Hematopoietic multipotent progenitor cell (in vitro differentiated cells): Measurements from ENCODE around the gene PSMA5. TPM values are rescaled to one million over a fixed set of nuclear protein-coding genes. Genes with fewer than 3 reads are reported as not detected.

Experiments used
- DNase-seq, 3 donors: peaks; one replicate each; pipeline ENCODE4 v3.0.0-alpha.2; 2011 to 2015; ENCODE audit warnings: low read depth in 2 of 3, low spot score in 2 of 3
- total RNA-seq: library from RNA; depleted of rRNA; stranded (reverse); fragments of >200 nt; gene quantifications from one replicate; pipeline ENCODE4 v1.2.3, GENCODE V29; 2012

The PSMA5 gene
- total RNA-seq, 1 donor = 30.7 TPM

DNA sequence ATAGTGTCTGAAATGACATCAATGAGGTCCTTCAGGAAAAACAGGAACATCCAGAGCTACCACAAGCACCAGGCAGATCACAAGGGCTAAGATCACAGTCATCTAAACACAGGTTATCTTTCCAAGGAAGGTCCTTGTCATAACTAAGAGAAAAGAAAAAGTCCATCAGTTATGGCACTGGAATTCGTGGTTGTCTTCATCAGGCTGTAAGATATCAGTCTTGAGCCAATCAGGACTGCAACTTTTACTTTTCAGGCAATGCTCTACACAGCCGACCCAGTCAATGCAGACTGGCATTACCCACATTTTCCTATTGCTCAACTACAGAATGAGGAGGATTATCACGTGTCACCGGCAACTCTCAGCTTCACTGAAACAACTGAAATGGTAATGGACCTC, 54.9 kb downstream of the PSMA5 start:
- no peak for DNase-seq

DNA sequence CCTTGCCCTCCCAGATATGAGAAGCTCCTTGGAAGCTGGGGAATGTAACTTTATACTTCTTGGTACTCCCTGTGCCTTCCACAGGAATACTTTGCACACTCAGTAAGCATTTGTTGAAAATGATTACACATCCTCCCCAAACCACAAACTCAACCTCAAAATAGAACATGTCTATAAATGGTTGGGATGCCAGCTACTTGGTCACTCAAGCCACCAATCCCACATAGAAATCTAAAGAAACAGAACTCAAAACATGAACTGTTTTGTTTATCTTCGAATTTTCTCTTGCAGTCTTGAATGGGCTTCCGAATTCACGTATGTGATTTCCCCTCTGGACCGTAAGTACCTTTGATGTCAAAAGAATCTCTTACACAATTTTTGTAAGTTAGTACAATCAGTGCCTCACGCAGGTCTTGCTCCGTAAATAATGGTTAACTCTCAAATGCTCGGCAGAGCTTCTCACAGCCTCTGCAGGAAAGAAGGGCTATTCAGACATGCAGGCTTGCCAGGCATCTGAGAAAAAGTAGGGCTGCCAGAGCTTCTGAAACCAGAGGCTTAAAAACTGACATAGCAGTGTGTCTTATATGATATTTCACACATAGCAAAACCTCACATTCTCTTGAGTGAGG, 55.4 kb downstream of the PSMA5 start:
- peak in 1 of 3 donors; percentile 28 for DNase-seq

DNA sequence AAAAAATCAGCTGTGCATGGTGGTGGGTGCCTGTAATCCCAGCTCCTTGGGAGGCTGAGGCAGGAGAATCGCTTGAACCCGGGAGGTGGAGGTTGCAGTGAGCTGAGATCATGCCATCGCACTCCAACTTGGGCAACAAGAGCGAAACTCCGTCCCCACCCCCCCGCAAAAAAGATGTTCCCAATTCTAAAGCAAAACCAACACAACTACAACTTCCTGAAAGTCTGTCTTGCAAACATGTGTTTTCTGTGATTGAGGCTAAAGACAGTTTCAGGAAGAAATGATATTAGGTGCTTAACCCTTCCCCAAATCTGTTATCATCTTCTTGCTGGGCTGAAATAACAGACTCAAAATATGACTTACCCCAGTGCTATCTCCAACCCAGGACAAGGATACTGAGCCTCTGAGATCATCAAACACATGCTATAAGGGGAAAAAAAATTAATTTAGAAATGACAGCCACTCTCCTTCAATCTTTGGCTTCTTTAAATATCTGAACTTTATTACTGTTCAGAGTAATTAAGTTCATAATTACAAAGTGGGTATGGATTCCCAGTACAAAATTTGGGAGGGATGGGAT, 57.0 kb downstream of the PSMA5 start:
- peak in 1 of 3 donors; percentile 49 for DNase-seq

DNA sequence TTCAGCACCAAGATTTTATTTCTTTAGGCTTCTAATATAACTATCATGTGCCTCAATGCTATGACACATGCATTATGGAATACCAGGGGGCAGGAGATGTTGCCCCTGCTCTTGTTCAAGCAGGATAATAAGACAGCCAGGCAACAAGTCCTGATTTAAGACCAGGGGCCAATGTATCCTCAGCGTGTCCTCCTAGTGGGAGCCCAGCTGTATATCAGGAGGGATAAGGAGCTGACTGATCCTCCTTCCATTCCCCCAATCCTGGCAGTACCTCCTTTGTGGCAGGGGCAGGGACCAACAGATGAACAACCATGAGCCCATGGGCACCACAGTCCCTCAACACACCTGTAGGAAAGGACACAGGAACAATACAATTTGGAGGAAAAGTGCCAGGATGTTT, 57.8 kb downstream of the PSMA5 start:
- no peak for DNase-seq

DNA sequence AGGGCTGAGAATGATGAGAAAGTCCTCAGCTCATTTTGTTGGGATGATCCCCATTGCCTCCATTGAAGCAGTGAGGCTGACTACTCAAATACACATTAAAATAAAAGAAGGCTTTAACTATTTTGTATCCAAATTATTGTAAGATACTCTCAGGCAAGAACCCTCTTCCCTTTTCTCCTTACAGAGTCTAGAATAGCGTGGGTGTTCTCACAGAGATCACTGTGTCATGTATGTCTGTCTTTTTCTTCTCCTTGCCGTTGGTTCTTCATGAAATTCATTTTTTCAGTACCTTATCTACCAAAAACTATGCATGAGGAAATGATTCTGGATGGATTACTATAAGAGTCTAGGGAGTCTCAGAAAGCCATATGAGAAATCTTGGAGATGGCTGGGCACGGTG, 58.6 kb downstream of the PSMA5 start:
- DNase-seq = no peak

DNA sequence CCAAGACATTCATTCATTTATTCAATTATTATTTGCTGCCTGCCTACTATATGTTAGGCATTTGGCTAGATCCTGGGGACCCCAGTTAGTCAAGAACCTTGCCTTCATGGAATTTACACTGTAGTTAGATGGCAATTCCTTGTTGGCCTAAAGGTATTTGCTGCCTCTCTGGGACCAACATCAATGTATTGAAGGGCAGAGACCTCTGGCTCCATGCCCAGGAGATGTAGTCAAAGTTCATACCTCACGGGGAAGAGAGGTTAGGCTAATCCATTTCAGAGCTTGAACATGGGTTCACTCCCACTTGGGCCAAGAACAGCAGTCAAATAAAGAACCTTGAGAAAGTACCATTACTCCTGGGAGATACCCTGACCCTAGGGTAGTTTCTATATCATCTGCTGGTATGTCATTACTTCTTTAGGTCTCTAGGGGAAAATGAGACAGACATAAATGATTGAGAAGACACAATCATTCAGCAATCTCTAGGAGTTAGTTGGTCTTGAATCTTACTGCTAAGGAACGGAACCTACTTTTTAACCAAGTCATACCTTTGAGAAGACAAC, 60.5 kb downstream of the PSMA5 start:
- DNase-seq = no peak

DNA sequence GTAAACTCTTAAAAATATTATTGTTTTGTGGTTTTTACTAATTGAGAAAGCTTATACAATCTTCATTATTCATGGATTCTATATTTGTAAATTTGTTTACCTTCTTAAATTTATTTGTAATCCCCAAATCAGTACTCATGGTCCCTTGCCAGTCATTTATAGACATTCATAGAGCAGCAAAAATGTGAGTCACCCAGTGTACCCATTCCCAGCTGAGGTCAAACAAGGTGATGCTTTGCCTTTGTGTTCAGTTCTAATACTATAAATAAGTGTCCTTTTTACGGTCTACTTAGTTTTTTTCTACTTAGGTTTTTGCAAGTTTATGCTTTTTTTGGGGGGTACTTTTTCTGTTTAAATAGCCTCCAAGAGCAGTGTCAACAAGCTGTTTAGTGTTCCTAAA, 64.6 kb downstream of the PSMA5 start:
- DNase-seq = no peak

DNA sequence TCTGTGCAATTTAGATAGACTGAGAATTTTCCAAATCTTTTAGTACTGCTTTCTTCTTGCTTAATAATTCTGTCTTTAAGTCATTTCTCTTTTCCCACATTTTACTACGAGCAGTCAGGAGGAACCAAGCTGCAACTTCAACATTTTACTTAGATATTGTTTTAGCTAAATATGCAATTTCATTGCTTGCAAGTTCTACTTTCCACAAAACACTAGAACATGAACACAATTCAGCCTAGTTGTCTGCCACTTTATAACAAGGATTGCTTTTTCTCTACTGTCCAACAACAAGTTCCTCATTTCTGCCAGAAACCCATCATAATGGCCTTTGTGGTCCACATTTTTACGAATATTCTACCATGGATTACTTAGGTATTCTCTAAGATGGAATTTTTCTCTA, 65.2 kb downstream of the PSMA5 start:
- no peak for DNase-seq

DNA sequence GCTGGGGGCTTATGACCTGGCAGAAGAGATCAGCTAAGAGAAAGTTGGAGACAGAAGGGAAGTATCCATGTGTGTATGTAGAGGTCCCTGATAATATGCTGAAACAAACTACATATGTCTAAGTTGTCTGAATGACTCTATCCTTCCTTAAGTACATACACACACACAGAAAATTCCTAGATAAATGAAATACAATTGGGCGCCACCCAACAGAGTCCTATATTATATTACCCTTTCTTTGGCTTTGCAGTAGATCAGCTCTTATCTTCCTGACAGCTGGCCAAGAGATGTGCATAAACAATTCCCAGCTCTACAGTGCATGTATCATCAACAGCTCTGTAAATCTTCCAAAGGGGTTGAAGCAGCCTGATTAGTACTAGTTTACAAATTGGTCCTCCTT, 68.6 kb downstream of the PSMA5 start:
- no peak for DNase-seq

DNA sequence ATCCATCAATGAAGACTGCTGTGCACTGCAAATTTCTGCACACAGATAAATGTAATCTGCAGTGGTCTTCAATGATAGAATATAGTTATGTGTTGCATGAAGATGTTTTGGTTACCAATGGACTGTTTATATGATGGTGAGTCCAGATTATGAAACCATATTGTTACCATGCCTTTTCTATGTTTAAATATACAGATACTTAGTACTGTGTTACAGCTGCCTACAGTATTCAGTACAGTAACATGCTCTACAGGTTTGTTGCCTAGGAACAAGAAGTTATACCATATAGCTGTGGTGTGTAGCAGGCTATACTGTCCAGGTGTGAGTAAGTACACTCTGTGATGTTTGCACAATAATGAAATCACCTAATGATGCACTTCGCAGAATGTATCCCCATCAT, 69.3 kb downstream of the PSMA5 start:
- DNase-seq = no peak

DNA sequence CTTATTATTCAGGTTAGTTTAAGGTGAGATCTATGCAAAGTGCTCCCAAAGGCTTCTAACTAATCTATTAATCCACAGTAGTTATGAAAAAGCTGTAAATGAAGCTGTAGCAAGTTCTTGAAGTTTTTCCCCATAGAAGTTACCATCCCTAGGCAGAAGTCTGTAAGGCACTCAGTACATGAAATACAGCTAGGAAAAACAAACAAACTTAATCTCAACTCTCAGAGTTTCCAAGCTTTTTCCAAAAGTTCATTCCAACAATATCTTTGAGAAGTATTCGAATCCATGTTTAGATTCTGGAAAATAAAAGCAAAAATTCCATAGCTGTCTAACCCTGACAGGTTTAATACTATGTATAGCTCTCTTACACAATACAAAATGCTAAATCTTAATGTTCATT, 69.7 kb downstream of the PSMA5 start:
- DNase-seq = no peak

DNA sequence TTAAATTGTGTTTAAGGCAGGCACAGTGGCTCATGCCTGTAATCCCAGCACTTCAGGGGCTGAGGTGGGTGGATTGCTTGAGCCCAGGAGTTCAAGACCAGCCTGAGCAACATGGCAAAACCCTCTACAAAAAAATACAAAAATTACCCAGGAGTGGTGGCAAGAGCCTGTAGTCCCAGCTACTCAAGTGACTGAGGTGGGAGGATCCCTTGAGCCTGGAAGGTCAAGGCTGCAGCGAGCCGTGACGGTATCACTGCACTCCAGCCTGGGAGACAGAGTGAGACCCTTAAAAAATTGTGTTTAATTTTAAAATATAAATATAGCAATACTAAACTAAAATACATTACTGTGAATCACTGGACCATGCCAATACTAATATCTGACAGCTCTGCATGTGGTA, 71.3 kb downstream of the PSMA5 start:
- no peak for DNase-seq

DNA sequence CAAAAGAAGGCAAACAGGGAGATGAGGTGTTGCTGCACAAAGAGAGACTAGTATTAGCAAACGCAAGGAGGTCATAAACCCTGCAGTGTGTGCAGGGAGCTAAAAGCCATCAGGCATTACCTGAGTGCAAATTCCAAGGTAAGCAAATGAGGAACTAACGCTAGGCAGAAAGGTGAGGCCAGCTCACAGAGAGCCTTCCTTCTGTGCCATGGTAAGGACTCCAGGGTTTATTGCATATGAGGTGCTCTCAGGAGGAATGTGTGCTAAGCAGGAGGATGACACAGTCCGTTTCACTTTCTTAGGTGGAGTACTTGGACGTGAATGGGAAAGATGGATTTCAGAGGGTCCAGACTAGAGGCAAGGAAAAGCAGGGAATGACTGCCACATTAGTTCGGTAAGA, 74.8 kb downstream of the PSMA5 start:
- DNase-seq = no peak

DNA sequence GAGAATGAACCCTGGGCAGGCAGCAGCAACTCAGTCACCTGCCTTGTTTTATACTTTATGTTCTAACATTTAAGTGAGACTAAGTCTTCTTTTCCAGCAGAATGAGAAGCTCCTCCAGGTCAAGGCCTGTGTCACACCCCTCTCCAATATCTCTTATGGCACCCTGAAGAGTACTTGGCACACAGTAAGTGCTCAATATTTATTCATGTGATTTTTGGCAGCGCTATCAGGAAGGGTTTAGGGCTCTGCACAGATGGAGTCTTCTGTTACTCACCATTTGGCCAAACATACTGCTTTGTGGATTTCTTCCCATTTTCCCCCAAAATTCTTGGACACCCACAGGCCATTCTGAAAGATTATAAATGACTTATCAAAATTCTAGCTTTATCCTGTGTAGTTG, 75.6 kb downstream of the PSMA5 start:
- DNase-seq = no peak

DNA sequence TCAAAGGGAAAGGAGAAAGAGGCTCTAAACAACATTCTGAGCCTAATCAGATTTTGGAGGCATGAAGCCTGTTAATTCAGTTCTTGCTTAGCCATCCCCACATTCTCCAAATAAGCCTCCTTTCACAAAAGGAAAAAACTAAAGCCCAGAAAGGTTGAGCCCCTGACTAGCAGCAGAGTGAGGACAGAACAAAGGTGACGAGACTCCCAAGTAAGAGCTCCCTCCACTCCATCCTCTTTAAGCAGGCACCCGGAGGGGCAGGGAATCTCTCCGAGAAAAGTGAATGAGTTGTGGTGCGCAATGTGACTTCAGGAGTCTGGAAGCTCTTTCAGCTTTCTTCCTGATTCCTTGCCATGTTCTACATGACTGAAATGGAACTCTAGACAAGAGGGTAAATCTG, 76.1 kb downstream of the PSMA5 start:
- DNase-seq = no peak

Other genes starting within 250 kb of the PSMA5 start
- 49.0 TPM for gene SARS1, start 212.5 kb downstream of the PSMA5 start, total RNA-seq
- 0.27 TPM for gene CELSR2, start 176.9 kb downstream of the PSMA5 start, total RNA-seq
- gene PSRC1, start 143.3 kb downstream of the PSMA5 start, total RNA-seq = 1.3 TPM
- gene MYBPHL, start 119.4 kb downstream of the PSMA5 start, total RNA-seq = not detected
- gene SORT1, start 28.5 kb downstream of the PSMA5 start, total RNA-seq = 7.0 TPM
- gene SYPL2, start 40.1 kb upstream of the PSMA5 start, total RNA-seq = not detected
- 5.7 TPM for gene ATXN7L2, start 57.5 kb upstream of the PSMA5 start, total RNA-seq
- gene CYB561D1, start 67.6 kb upstream of the PSMA5 start, total RNA-seq = 9.4 TPM
- gene AMIGO1, start 83.3 kb upstream of the PSMA5 start, total RNA-seq = 1.1 TPM
- gene GPR61, start 113.4 kb upstream of the PSMA5 start, total RNA-seq = 0.27 TPM
- gene GNAI3, start 122.2 kb upstream of the PSMA5 start, total RNA-seq = 7.3 TPM
- 0.27 TPM for gene GNAT2, start 193.2 kb upstream of the PSMA5 start, total RNA-seq
- 259 TPM for gene AMPD2, start 193.4 kb upstream of the PSMA5 start, total RNA-seq
- gene GSTM4, start 229.7 kb upstream of the PSMA5 start, total RNA-seq = 12.1 TPM
- gene GSTM2, start 241.6 kb upstream of the PSMA5 start, total RNA-seq = 20.7 TPM